Measurements from ENCODE around the gene STK32A. TPM values are rescaled to one million over a fixed set of nuclear protein-coding genes. Genes with fewer than 3 reads are reported as not detected.
A peak's percentile ranks its signal among the peaks of the same experiment; 100 is the strongest.

STK32A gene
- polyA plus RNA-seq, 2 of the 4 experiments (the other 2 are of a cell fraction): 0.45 to 1.2 TPM

GRCh38 chr5:147188200-147189108, 46.4 kb upstream of the STK32A start:
- WGBS (ENCODE audit: missing lambda C conversion rate): 27% methylated on average over 20 of the region's 20 CpGs
- no peak overlapping the region for H3K4me3 ChIP-seq
- POLR2A ChIA-PET: no interaction called here
- H3K4me2 ChIP-seq: peak overlapping the region; percentile 63
- no peak overlapping the region for H3K27ac ChIP-seq
- CTCF ChIA-PET: interaction anchor here (0.6 to 5.3 kb wide), 51 partner anchors 9 to 721 kb away, joined by 3 to 63 read pairs (median 4); no protein-coding TSS in a partner anchor
- no peaks in the 10 kb centered on the region for H3K9me3 ChIP-seq
- ATAC-seq: peak; percentile 87 to 95
- H3K4me1 ChIP-seq: no peaks in the 10 kb centered on the region
- TF ChIP-seq MAFK (IDR thresholded peaks at IDR 0.05; ENCODE audit: partially characterized antibody): no peak
- TF ChIP-seq EHMT2 (IDR thresholded peaks at IDR 0.05; ENCODE audit: low read depth): no peak
- TF ChIP-seq ZSCAN20 (CRISPR knock-in tag; IDR thresholded peaks at IDR 0.05): no peak
- TF ChIP-seq RAD21 (conservative IDR thresholded peaks at IDR 0.05 in 1 of 2, IDR thresholded peaks at IDR 0.05 in 1 of 2): peak; percentile 75 to 78
- TF ChIP-seq ESRRA (IDR thresholded peaks at IDR 0.05; ENCODE audit: borderline replicate concordance, low read length): no peak
- TF ChIP-seq HOXA7 (CRISPR knock-in tag; IDR thresholded peaks at IDR 0.05): no peak
- no peak for TF ChIP-seq JUN (IDR thresholded peaks at IDR 0.05)
- no peak for TF ChIP-seq RARB (CRISPR knock-in tag; IDR thresholded peaks at IDR 0.05)
- peak; percentile 72 for TF ChIP-seq SMC3 (IDR thresholded peaks at IDR 0.05)
- TF ChIP-seq CTCF (IDR thresholded peaks at IDR 0.05): peak; percentile 83
- TF ChIP-seq FOSL2 (IDR thresholded peaks at IDR 0.05): no peak
- TF ChIP-seq FOSL2 (CRISPR knock-in tag; IDR thresholded peaks at IDR 0.05): no peak
- TF ChIP-seq ATOH8 (CRISPR knock-in tag; IDR thresholded peaks at IDR 0.05; ENCODE audit: low read depth): no peak
- FAIRE-seq: peak; percentile 92
- peak; percentile 52 to 59 for DNase-seq (ENCODE audit: low read depth in 1 of 2, low spot score in 1 of 2)

GRCh38 chr5:147189109-147189424, 45.8 kb upstream of the STK32A start:
- ATAC-seq: no peak
- TF ChIP-seq CBX2 (IDR thresholded peaks at IDR 0.05; ENCODE audit: borderline replicate concordance, low read depth) (no peak), RCOR1 (IDR thresholded peaks at IDR 0.05; ENCODE audit: low read depth, low read length) (no peak), RNF2 (IDR thresholded peaks at IDR 0.05; ENCODE audit: borderline replicate concordance, low read depth) (no peak), CBX8 (IDR thresholded peaks at IDR 0.05) (no peak), BCL3 (IDR thresholded peaks at IDR 0.05) (no peak), TFCP2L1 (CRISPR knock-in tag; IDR thresholded peaks at IDR 0.05) (no peak), JUNB (IDR thresholded peaks at IDR 0.05) (no peak), HOXB13 (CRISPR knock-in tag; IDR thresholded peaks at IDR 0.05; ENCODE audit: low read depth) (no peak), CEBPB (IDR thresholded peaks at IDR 0.05) (no peak), CHD2 (IDR thresholded peaks at IDR 0.05; ENCODE audit: low read length, partially characterized antibody) (no peak), SMC3 (IDR thresholded peaks at IDR 0.05) (no peak), KDM5A (IDR thresholded peaks at IDR 0.05) (no peak), REST (IDR thresholded peaks at IDR 0.05) (no peak), PHF8 (IDR thresholded peaks at IDR 0.05; ENCODE audit: borderline replicate concordance, low read depth) (no peak), EP300 (IDR thresholded peaks at IDR 0.05) (no peak), JUN (IDR thresholded peaks at IDR 0.05) (no peak), MAZ (IDR thresholded peaks at IDR 0.05; ENCODE audit: borderline replicate concordance, low read depth, low read length) (no peak)
- Histone ChIP-seq H3K4me2 (peak overlapping the region; percentile 63; the same call in 1 of the 3 replicates), H3K4me3 (no peak overlapping the region), H3K27ac (no peak overlapping the region), H3K9me3 (no peaks in the 10 kb centered on the region), H3K4me1 (no peaks in the 10 kb centered on the region)
- POLR2A ChIA-PET: no interaction called here
- CTCF ChIA-PET: interaction anchor here (0.6 to 5.3 kb wide), 51 partner anchors 9 to 722 kb away, joined by 3 to 63 read pairs (median 4); no protein-coding TSS in a partner anchor
- 4% methylated on average over 2 of the region's 2 CpGs for WGBS (ENCODE audit: missing lambda C conversion rate)
- no peak for FAIRE-seq
- no peak for DNase-seq (ENCODE audit: low read depth in 1 of 2, low spot score in 1 of 2)

Measured in A549 (cell line).